Lower lobe of right lung (tissue), 2 donors: ENCODE measurements around the gene GFPT1. TPM values are rescaled to one million over a fixed set of nuclear protein-coding genes. Genes with fewer than 3 reads are reported as not detected.
"Not testable (repeated sequence)": the region's sequence is repeated elsewhere in the genome, so short reads cannot be mapped to it uniquely, and the experiment has no call there.

Experiments used
- ATAC-seq, 2 donors: fragments of 200-7000 bp; cut with Tn5 transposase; one replicate each; pipeline ENCODE4 v1.9.1; 2020 to 2022; ENCODE audit warnings: mild to moderate bottlenecking in 2 of 2, moderate library complexity in 2 of 2
- DNase-seq: peaks from one replicate; pipeline ENCODE4 v3.0.0-alpha.2; 2020
- H3K27ac ChIP-seq: fragments of 200-600 bp; one replicate; pipeline ENCODE4 v1.8.0; 2022
- H3K27me3 ChIP-seq: fragments of 200-600 bp; one replicate; pipeline ENCODE4 v1.8.0; 2022; ENCODE audit warnings: low read depth
- H3K36me3 ChIP-seq: fragments of 200-600 bp; one replicate; pipeline ENCODE4 v1.8.0; 2022; ENCODE audit warnings: mild to moderate bottlenecking
- H3K4me1 ChIP-seq: fragments of 200-600 bp; one replicate; pipeline ENCODE4 v1.8.0; 2022
- H3K4me3 ChIP-seq: fragments of 200-600 bp; one replicate; pipeline ENCODE4 v1.8.0; 2022; ENCODE audit warnings: mild to moderate bottlenecking
- H3K9me3 ChIP-seq: fragments of 200-600 bp; one replicate; pipeline ENCODE4 v1.8.0; 2022
- CTCF ChIP-seq: fragments of 200-600 bp; IDR thresholded peaks from one replicate; pipeline ENCODE4 v1.8.0; 2022; ENCODE audit warnings: antibody characterized with exemption, mild to moderate bottlenecking
- intact Hi-C: fragments of 100-400 bp; cut with DNase I; formaldehyde crosslinking; loops from one replicate; pipeline ENCODE4 v1.11.0; 2022
- total RNA-seq: library from RNA; stranded (reverse); fragmentation: NEBNext Ultra II Directional; extraction: Animal tissue kit (Norgen Biotek cat#: 25700); gene quantifications from one replicate; pipeline ENCODE4 v1.2.1, GENCODE V29; 2021
- donor health status: DM: no; HTN: yes; CAD: no; lungs with severe emphysema.

The GFPT1 gene
- total RNA-seq, 1 donor from 2014 or later: 59.9 TPM

GRCh38 chr2:69358914-69359313 lies 28.1 kb downstream of the GFPT1 start:
- TF ChIP-seq CTCF: no peak
- Histone ChIP-seq H3K4me3 (no peak overlapping the region), H3K9me3 (no peaks in the 10 kb centered on the region), H3K36me3 (peaks cover 100% of the 10 kb centered on the region), H3K27me3 (no peaks in the 10 kb centered on the region), H3K4me1 (no peaks in the 10 kb centered on the region), H3K27ac (no peak overlapping the region)
- intact Hi-C loops: no loop called here
- DNase-seq (no peak), ATAC-seq (no peak)

GRCh38 chr2:69356471-69356870 lies 30.6 kb downstream of the GFPT1 start:
- TF ChIP-seq CTCF: no peak
- no peaks in the 10 kb centered on the region for H3K4me1 ChIP-seq
- peaks cover 98% of the 10 kb centered on the region for H3K36me3 ChIP-seq
- no peaks in the 10 kb centered on the region for H3K27me3 ChIP-seq
- H3K27ac ChIP-seq: no peak overlapping the region
- no peaks in the 10 kb centered on the region for H3K9me3 ChIP-seq
- no peak for ATAC-seq
- no peak overlapping the region for H3K4me3 ChIP-seq
- no peak for DNase-seq
- intact Hi-C loops: no loop called here

GRCh38 chr2:69354976-69355375 lies 32.1 kb downstream of the GFPT1 start:
- intact Hi-C loops, ATAC-seq: not testable (repeated sequence)
- H3K36me3 ChIP-seq: peaks cover 96% of the 10 kb centered on the region

GRCh38 chr2:69353360-69353759 lies 33.7 kb downstream of the GFPT1 start:
- TF ChIP-seq CTCF: no peak
- no peak for DNase-seq
- intact Hi-C loops: no loop called here
- Histone ChIP-seq H3K27me3 (no peaks in the 10 kb centered on the region), H3K36me3 (peaks cover 96% of the 10 kb centered on the region), H3K4me1 (no peaks in the 10 kb centered on the region), H3K27ac (no peak overlapping the region), H3K4me3 (no peak overlapping the region), H3K9me3 (no peaks in the 10 kb centered on the region)
- peak; percentile 40 to 42 for ATAC-seq

More at GRCh38 chr2:69354976-69355375, 32.1 kb downstream of the GFPT1 start:
- not testable (repeated sequence) for H3K4me1 ChIP-seq, H3K27ac ChIP-seq, H3K27me3 ChIP-seq, H3K4me3 ChIP-seq, DNase-seq, H3K9me3 ChIP-seq

- no peak for DNase-seq
- Histone ChIP-seq H3K27ac (no peak overlapping the region), H3K4me1 (no peaks in the 10 kb centered on the region), H3K27me3 (no peaks in the 10 kb centered on the region), H3K9me3 (no peaks in the 10 kb centered on the region), H3K4me3 (no peak overlapping the region), H3K36me3 (peaks cover 96% of the 10 kb centered on the region)
- no peak for ATAC-seq
- TF ChIP-seq CTCF: no peak
- intact Hi-C loops: no loop called here
Measured at GRCh38 chr2:69348781-69349180, 38.2 kb downstream of the GFPT1 start.

GRCh38 chr2:69345434-69345833 lies 41.6 kb downstream of the GFPT1 start:
- DNase-seq: no peak
- H3K27me3 ChIP-seq: no peaks in the 10 kb centered on the region
- H3K4me1 ChIP-seq: no peaks in the 10 kb centered on the region
- H3K36me3 ChIP-seq: peaks cover 100% of the 10 kb centered on the region
- TF ChIP-seq CTCF: no peak
- no peaks in the 10 kb centered on the region for H3K9me3 ChIP-seq
- no peak for ATAC-seq
- no peak overlapping the region for H3K4me3 ChIP-seq
- intact Hi-C loops: no loop called here
- H3K27ac ChIP-seq: no peak overlapping the region
